Ovary (tissue), 3 donors: ENCODE data around the gene GLI3.

ENCODE experiments used
- CTCF ChIP-seq, 3 donors: fragments of 450-650 bp in 2 of 3; fragments of 200-600 bp in 1 of 3; IDR thresholded peaks; one replicate each; pipeline versions ENCODE4 v1.5.1 to v1.8.0; 2016 to 2022; ENCODE audit warnings: antibody characterized with exemption in 3 of 3, mild to moderate bottlenecking in 1 of 3
- POLR2A ChIP-seq: fragments of 450-650 bp; IDR thresholded peaks from one replicate; pipeline ENCODE4 v1.6.1; 2017; ENCODE audit warnings: antibody characterized with exemption, mild to moderate bottlenecking, moderate library complexity
- donor health status: DM: no; HTN: no; CAD: no.

GRCh38 chr7:41956705-41957104 is 280.3 kb downstream of the GLI3 start:
- TF ChIP-seq POLR2A = no peak
- TF ChIP-seq CTCF (IDR thresholded peaks at IDR 0.05) = no peak
